Measurements from ENCODE around the gene GUCY1A2. TPM values are rescaled to one million over a fixed set of nuclear protein-coding genes. Genes with fewer than 3 reads are reported as not detected.
A peak's percentile ranks its signal among the peaks of the same experiment; 100 is the strongest.

The GUCY1A2 gene
- total and polyA plus RNA-seq, 12 donors, result 0.68 to 18.5 (median 8.1) TPM

GRCh38 chr11:106950067-106950491, 68.2 kb downstream of the GUCY1A2 start:
- intact Hi-C loops (cut with DNase I), result no loop called here
- DNase-seq, result no peak
- ATAC-seq, result peak in 6 of 8 donors; percentile 11 to 82 (median 37)
- no peak for TF ChIP-seq CTCF (IDR thresholded peaks at IDR 0.05)
- Histone ChIP-seq H3K9me3 (no peaks in the 10 kb centered on the region), H3K27ac (no peak overlapping the region), H3K4me1 (peaks cover 0 to 7% (median 0%) of the 10 kb centered on the region in 9 donors), H3K27me3 (no peaks in the 10 kb centered on the region), H3K36me3 (no peaks in the 10 kb centered on the region), H3K4me3 (no peak overlapping the region)

DNA sequence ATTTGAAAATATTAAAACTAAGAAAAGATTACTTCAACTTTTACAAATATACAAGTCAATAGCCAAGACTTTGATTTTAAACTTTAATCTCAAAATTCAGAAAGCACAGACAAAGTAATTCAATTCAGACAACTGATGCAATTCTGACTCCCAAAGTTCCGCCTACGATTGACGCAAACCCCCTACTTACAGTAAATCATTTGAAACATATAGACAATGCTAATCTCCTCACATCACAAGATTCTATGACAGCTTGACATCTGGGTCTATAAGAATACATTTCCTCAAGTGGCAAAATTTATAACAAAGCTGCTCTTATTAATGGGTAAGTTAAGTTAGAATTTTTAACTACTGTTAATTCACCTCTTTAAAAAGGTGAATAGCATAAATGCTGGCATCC, 75.2 kb downstream of the GUCY1A2 start:
- ATAC-seq (no peak), DNase-seq (no peak)
- Histone ChIP-seq H3K36me3 (no peaks in the 10 kb centered on the region), H3K27me3 (no peaks in the 10 kb centered on the region), H3K4me3 (no peak overlapping the region), H3K4me1 (peaks cover 0 to 7% (median 0%) of the 10 kb centered on the region in 9 donors), H3K9me3 (no peaks in the 10 kb centered on the region), H3K27ac (no peak overlapping the region)
- intact Hi-C loops (cut with DNase I), result no loop called here
- TF ChIP-seq CTCF (IDR thresholded peaks at IDR 0.05), result no peak
- WGBS, 2 donors, result 97 to 98% methylated on average over 3 of the region's 3 CpGs

GRCh38 chr11:106939157-106939556, 79.1 kb downstream of the GUCY1A2 start:
- DNase-seq, result no peak

GRCh38 chr11:106937111-106937510, 81.2 kb downstream of the GUCY1A2 start:
- Histone ChIP-seq H3K4me3 (no peak overlapping the region), H3K4me1 (peaks cover 0 to 7% (median 0%) of the 10 kb centered on the region in 9 donors), H3K27ac (no peak overlapping the region), H3K9me3 (no peaks in the 10 kb centered on the region), H3K36me3 (no peaks in the 10 kb centered on the region), H3K27me3 (no peaks in the 10 kb centered on the region)
- intact Hi-C loops (cut with DNase I), result no loop called here
- TF ChIP-seq CTCF (IDR thresholded peaks at IDR 0.05), result no peak
- no peak for ATAC-seq
- no peak for DNase-seq
- 83 to 95% methylated on average over 1 of the region's 1 CpG for WGBS, 2 donors

More at GRCh38 chr11:106939157-106939556, 79.1 kb downstream of the GUCY1A2 start:
- H3K9me3 ChIP-seq, result no peaks in the 10 kb centered on the region
- H3K27ac ChIP-seq, result no peak overlapping the region
- no peaks in the 10 kb centered on the region for H3K27me3 ChIP-seq
- no peaks in the 10 kb centered on the region for H3K36me3 ChIP-seq
- peaks cover 0 to 7% (median 0%) of the 10 kb centered on the region in 9 donors for H3K4me1 ChIP-seq
- intact Hi-C loops (cut with DNase I), result no loop called here
- no peak for ATAC-seq
- 81 to 83% methylated on average over 2 of the region's 2 CpGs for WGBS, 2 donors
- no peak overlapping the region for H3K4me3 ChIP-seq
- TF ChIP-seq CTCF (IDR thresholded peaks at IDR 0.05), result no peak
